HFF-Myc (cell line): ENCODE measurements around the gene GCNT1.
"Not testable (repeated sequence)": the region's sequence is repeated elsewhere in the genome, so short reads cannot be mapped to it uniquely, and the experiment has no call there.

ENCODE experiments used
- DNase-seq: peaks from one replicate; pipeline ENCODE4 v3.0.0-alpha.2; 2011; ENCODE audit warnings: low read depth; ENCODE audit errors: extremely low read depth
- H3K4me3 ChIP-seq: replicated peaks from 2 replicates; pipeline ENCODE4 v1.5.1; 2011; ENCODE audit warnings: low read depth, mild to moderate bottlenecking, control low read depth, low read length
- TF ChIP-seq, protein P1 (sequence below): IDR thresholded peaks from 2 replicates; pipeline ENCODE4 v1.5.1; 2012; ENCODE audit warnings: mild to moderate bottlenecking, low read depth, low read length, control low read depth; ENCODE audit errors: missing control alignments

GCNT1 gene

DNA sequence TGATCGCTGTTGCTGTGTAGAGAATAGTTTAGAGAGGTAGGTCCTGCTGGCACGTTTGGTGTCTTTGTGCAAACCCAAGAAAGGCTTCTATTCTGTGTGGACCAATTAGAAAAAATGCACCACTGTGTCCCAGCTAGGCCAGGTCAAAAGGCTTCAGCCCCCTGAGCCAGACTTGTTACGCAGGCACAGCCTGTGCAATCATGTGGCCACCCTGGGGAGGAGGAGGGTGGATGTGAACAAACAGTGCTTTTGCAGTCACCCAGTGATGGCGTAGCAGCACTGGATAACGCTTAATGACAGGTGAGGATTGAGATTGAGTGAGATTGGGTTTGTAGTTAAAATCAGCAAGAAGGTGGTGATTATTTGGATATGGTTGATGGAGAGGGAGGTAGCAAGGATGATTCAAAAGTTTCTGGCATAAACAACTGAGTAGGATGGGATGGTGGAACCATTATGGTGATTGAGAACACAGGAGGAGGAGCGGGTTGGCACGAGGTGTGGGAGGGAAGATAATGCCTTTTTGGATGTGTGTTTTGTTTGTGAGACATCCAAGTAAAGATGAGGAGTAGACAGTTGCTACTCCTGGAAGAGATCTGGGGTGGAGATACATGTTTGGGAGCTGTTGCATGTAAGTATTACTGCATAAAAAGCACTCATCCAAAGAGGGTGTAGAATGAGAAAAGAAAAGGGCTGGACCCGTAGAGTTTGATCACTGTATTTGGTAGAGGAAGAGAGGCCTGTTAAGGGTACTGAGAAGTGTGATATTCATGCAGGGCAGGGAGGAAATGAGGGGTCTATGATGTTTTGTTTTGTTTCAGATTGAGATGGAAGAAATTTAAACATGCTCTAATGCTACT, 6.7 kb downstream of the GCNT1 start:
- DNase-seq, result no peak
- TF ChIP-seq, protein P1, sequence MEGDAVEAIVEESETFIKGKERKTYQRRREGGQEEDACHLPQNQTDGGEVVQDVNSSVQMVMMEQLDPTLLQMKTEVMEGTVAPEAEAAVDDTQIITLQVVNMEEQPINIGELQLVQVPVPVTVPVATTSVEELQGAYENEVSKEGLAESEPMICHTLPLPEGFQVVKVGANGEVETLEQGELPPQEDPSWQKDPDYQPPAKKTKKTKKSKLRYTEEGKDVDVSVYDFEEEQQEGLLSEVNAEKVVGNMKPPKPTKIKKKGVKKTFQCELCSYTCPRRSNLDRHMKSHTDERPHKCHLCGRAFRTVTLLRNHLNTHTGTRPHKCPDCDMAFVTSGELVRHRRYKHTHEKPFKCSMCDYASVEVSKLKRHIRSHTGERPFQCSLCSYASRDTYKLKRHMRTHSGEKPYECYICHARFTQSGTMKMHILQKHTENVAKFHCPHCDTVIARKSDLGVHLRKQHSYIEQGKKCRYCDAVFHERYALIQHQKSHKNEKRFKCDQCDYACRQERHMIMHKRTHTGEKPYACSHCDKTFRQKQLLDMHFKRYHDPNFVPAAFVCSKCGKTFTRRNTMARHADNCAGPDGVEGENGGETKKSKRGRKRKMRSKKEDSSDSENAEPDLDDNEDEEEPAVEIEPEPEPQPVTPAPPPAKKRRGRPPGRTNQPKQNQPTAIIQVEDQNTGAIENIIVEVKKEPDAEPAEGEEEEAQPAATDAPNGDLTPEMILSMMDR, result no peak
- no peak overlapping the region for H3K4me3 ChIP-seq

DNA sequence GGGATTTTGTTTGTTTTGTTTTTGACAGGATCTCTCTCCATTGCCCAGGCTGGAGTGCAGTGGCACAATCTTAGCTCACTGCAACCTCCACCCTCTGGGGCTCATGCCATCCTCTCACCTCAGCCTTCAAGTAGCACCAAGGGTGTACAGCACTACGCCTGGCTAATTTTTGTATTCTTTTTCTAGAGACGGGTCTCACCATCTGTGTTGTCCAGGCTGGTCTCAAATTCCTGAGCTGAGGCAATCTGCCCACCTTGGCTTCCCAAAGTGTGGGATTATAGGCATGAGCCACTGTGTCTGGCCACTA, 7.3 kb downstream of the GCNT1 start:
- TF ChIP-seq, protein P1, result no peak
- H3K4me3 ChIP-seq, result no peak overlapping the region
- no peak for DNase-seq

DNA sequence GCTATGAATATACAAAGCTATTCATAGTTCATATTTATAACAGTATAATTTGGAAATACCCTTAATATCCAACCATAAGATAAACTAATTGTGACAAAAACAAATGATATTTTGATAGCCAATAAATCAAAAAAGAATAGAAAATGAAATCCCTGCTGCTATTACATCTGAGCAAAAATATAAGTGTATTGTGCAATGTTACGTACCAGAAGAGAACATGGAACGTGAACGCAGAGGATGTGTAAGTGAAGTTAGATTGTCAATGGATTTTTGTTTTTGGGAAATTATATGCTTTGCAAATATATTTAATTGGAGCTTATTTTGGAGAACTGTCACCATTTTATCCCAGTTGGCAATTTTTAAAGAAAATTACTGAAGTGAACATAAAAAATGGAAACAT, 15.4 kb downstream of the GCNT1 start:
- H3K4me3 ChIP-seq, result no peak overlapping the region
- DNase-seq, result no peak
- TF ChIP-seq, protein P1, result no peak

DNA sequence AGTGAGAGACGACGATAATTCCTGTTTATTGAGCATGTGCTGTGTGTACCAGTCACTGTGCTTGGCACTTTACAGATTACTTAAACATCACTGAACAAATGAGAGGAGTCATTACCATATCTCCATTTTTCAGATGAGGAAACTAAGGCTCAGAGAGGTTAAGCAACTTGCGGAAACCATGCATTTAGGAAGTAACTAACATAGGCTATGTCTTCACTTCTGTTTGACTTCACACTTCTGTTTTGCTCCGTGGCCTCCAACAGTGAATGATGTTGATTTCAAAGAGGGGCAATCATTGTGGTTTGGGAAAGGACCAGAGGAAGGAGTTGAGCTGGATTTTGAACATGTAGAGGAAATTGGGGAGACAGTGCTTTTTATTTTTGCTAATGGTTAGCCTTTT, 16.7 kb downstream of the GCNT1 start:
- TF ChIP-seq, protein P1, result no peak
- no peak for DNase-seq
- H3K4me3 ChIP-seq, result no peak overlapping the region

DNA sequence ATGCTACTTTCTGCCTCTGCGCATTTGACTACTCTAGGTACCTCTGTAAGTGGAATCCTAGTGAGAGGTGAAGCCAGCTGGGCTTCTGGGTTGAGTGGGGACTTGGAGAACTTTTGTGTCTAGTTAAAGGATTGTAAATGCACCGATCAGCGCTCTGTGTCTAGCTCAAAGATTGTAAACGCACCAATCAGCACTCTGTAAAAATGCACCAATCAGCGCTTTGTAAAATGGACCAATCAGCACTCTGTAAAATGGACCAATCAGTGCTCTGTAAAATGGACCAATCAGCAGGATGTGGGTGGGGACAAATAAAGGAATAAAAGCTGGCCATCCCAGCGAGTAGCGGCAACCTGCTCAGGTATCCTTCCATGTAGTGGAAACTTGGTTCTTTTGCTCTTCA, 18.8 kb downstream of the GCNT1 start:
- not testable (repeated sequence) for DNase-seq

DNA sequence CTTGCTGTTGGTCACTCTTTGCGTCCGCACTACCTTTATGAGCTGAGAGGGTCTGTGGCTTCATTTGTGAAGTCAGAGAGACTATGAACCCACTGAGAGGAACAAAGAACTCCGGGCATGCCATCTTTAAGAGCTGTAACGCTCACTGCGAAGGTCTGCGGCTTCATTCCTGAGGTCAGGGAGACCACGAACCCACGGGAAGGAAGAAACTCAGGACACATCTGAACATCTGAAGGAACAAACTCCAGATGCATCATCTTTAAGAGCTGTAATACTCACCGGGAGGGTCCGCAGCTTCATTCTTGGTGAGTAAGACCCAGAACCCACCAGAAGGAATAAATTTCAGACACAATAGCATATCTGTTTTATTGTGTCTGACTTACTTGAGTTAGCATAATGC, 19.2 kb downstream of the GCNT1 start:
- H3K4me3 ChIP-seq, result no peak overlapping the region
- TF ChIP-seq, protein P1, result no peak
- DNase-seq, result no peak

More for the DNA sequence above, 18.8 kb downstream of the GCNT1 start:
- H3K4me3 ChIP-seq, result not testable (repeated sequence)

DNA sequence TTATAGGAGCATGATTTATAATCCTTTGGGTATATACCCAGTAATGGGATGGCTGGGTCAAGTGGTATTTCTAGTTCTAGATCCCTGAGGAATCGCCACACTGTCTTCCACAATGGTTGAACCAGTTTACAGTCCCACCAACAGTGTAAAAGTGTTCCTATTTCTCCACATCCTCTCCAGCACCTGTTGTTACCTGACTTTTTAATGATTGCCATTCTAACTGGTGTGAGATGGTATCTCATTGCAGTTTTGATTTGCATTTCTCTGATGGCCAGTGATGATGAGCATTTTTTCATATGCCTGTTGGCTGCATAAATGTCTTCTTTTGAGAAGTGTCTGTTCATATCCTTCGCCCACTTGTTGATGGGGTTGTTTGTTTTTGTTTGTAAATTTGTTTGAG, 20.4 kb downstream of the GCNT1 start:
- DNase-seq, H3K4me3 ChIP-seq: not testable (repeated sequence)

DNA sequence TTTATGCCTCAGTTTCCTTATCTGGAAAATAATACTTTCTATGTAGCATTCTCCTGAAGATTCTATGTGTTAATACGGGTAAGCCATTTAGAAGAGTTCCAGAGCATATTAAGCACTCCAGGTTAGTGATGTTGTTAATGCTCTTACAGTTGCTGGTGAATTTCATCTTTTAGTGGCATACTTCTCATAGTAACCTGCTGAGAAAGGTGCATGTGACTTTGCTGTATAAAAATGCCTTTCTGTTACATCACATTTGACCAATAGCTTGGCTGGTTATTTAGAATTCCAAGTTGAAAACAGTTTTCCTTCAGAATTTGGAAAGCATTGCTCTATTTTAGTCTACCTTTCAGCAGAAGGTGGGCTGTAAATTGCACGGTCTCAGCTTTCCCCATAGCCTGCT, 27.2 kb downstream of the GCNT1 start:
- DNase-seq, result no peak
- TF ChIP-seq, protein P1, result no peak

More for the DNA sequence above, 27.2 kb downstream of the GCNT1 start:
- no peak overlapping the region for H3K4me3 ChIP-seq
